Panc1 (cell line): Measurements from ENCODE around the gene NCAPG2.

Experiments used
- POLR2AphosphoS5 ChIP-seq: IDR thresholded peaks from 2 replicates; pipeline ENCODE4 v1.6.1; 2012; ENCODE audit warnings: mild to moderate bottlenecking, low read depth, low read length, moderate library complexity
- SIN3A ChIP-seq: IDR thresholded peaks from 2 replicates; pipeline ENCODE4 v1.6.1; 2012; ENCODE audit warnings: low read depth, mild to moderate bottlenecking, low read length, moderate library complexity, borderline replicate concordance; ENCODE audit not compliant: insufficient read depth
- TCF7L2 ChIP-seq: IDR thresholded peaks from 2 replicates; pipeline ENCODE4 v1.6.1; 2011; ENCODE audit warnings: mild to moderate bottlenecking, low read depth, low read length, inconsistent platforms
- TF ChIP-seq, protein P1 (sequence below), 2 experiments: IDR thresholded peaks; 2 replicates each; pipeline ENCODE4 v1.6.1; 2011 to 2012; ENCODE audit warnings: low read depth in 2 of 2, control low read depth in 1 of 2, low read length in 1 of 2, mild to moderate bottlenecking in 1 of 2, moderate library complexity in 1 of 2; ENCODE audit not compliant: insufficient read depth in 1 of 2
- TF ChIP-seq, protein P2 (sequence below): fragments of 450-650 bp; IDR thresholded peaks from 2 replicates; pipeline ENCODE4 v1.5.1; 2017; ENCODE audit warnings: mild to moderate bottlenecking

DNA sequence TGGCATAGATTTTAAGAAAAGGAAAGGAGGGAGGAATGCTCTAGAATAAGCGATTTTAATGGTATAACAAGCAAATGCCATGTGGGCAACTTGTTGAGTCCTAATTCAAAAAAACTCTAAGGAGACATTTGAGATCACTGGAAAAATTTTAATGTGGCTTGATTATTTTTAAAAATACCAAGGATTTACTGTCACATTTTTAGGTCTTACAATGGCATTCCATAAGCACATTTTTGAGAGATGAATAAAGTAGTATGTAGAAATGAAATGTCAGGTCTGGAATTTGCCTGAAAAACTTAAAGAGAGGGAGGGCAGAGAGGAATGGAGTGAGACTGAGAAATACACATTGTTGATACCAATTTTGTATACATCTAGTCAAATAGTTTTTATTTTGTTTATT lies 20.3 kb downstream of the NCAPG2 start:
- TF ChIP-seq, protein P1, sequence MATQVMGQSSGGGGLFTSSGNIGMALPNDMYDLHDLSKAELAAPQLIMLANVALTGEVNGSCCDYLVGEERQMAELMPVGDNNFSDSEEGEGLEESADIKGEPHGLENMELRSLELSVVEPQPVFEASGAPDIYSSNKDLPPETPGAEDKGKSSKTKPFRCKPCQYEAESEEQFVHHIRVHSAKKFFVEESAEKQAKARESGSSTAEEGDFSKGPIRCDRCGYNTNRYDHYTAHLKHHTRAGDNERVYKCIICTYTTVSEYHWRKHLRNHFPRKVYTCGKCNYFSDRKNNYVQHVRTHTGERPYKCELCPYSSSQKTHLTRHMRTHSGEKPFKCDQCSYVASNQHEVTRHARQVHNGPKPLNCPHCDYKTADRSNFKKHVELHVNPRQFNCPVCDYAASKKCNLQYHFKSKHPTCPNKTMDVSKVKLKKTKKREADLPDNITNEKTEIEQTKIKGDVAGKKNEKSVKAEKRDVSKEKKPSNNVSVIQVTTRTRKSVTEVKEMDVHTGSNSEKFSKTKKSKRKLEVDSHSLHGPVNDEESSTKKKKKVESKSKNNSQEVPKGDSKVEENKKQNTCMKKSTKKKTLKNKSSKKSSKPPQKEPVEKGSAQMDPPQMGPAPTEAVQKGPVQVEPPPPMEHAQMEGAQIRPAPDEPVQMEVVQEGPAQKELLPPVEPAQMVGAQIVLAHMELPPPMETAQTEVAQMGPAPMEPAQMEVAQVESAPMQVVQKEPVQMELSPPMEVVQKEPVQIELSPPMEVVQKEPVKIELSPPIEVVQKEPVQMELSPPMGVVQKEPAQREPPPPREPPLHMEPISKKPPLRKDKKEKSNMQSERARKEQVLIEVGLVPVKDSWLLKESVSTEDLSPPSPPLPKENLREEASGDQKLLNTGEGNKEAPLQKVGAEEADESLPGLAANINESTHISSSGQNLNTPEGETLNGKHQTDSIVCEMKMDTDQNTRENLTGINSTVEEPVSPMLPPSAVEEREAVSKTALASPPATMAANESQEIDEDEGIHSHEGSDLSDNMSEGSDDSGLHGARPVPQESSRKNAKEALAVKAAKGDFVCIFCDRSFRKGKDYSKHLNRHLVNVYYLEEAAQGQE (IDR thresholded peaks at IDR 0.05; ENCODE audit: insufficient read depth in 1 of 2, low read depth in 2 of 2, low read length in 1 of 2), result no peak
- TF ChIP-seq, protein P2, sequence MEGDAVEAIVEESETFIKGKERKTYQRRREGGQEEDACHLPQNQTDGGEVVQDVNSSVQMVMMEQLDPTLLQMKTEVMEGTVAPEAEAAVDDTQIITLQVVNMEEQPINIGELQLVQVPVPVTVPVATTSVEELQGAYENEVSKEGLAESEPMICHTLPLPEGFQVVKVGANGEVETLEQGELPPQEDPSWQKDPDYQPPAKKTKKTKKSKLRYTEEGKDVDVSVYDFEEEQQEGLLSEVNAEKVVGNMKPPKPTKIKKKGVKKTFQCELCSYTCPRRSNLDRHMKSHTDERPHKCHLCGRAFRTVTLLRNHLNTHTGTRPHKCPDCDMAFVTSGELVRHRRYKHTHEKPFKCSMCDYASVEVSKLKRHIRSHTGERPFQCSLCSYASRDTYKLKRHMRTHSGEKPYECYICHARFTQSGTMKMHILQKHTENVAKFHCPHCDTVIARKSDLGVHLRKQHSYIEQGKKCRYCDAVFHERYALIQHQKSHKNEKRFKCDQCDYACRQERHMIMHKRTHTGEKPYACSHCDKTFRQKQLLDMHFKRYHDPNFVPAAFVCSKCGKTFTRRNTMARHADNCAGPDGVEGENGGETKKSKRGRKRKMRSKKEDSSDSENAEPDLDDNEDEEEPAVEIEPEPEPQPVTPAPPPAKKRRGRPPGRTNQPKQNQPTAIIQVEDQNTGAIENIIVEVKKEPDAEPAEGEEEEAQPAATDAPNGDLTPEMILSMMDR, result no peak
- TF ChIP-seq POLR2AphosphoS5 (no peak), TCF7L2 (no peak), SIN3A (no peak)
